OCI-LY1 (cell line): ENCODE data around the gene OGFOD1.

Experiments
- CTCF ChIP-seq: fragments of 200-600 bp; sonication (generic), shearing (Covaris generic); IDR thresholded peaks from 2 replicates; pipeline ENCODE4 v1.5.1; 2017; ENCODE audit warnings: mild to moderate bottlenecking, antibody characterized with exemption, low read length, moderate library complexity, mixed read lengths
- EZH2 ChIP-seq: fragments of 200-600 bp; sonication (generic), shearing (Covaris generic); IDR thresholded peaks from 2 replicates; pipeline ENCODE4 v1.8.0; 2017; ENCODE audit warnings: borderline replicate concordance, mixed run types, mild to moderate bottlenecking, antibody characterized with exemption, low read length, moderate library complexity, mixed read lengths

DNA sequence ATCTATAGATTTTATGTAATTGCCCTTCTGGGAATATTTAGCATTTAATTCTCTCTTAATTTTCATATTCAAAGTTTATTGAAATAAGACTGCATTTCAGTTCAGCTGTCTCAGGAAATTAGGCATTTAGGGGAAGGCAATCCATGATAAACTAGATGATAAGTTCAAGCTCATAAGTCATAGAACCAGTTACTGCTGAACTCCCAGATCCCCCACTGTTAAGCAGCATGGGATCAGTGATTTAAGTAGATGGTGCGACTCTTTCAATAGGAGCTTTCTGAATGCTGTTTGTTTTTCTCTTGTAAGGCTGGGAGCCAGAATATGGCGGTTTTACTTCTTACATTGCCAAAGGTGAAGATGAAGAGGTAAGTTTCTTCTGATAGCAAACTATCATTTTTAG is 23.8 kb downstream of the OGFOD1 start:
- TF ChIP-seq CTCF (no peak), EZH2 (no peak)
